Panc1 (cell line): ENCODE data around the gene STARD7.

Source experiments
- CTCF ChIP-seq: fragments of 450-650 bp; IDR thresholded peaks from 2 replicates; pipeline ENCODE4 v1.5.1; 2017; ENCODE audit warnings: mild to moderate bottlenecking
- POLR2AphosphoS5 ChIP-seq: IDR thresholded peaks from 2 replicates; pipeline ENCODE4 v1.6.1; 2012; ENCODE audit warnings: mild to moderate bottlenecking, low read depth, low read length, moderate library complexity
- TCF7L2 ChIP-seq: IDR thresholded peaks from 2 replicates; pipeline ENCODE4 v1.6.1; 2011; ENCODE audit warnings: mild to moderate bottlenecking, low read depth, low read length, inconsistent platforms

DNA sequence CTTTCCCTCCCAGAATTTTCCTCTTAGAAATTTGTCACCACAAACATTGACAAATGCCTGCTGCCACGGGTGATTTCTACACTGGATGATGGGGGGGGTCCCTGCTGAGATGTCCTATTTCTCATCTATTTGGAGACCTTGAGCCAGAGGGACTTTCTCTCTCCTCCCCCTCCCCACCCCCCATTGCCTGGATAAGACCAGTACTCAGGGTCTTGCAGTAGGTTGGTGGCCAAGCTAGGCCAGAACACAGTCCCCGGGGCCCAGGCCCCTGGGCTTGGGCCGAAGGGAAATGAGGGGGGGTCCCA is 62.8 kb downstream of the STARD7 start:
- no peak for TF ChIP-seq CTCF
- no peak for TF ChIP-seq POLR2AphosphoS5
- TF ChIP-seq TCF7L2 = no peak
